Psoas muscle (tissue), 8 donors: ENCODE measurements around the gene CHCHD6. TPM values are rescaled to one million over a fixed set of nuclear protein-coding genes. Genes with fewer than 3 reads are reported as not detected.

ENCODE experiments used
- ATAC-seq, 4 donors: fragments of 200-7000 bp; cut with Tn5 transposase; one replicate each; pipeline ENCODE4 v1.9.1; 2020; ENCODE audit warnings: moderate library complexity in 3 of 4, mild to moderate bottlenecking in 2 of 4
- DNase-seq, 2 donors: peaks; one replicate each; pipeline ENCODE4 v3.0.0-alpha.2; 2020
- H3K27ac ChIP-seq: fragments of 200-600 bp; one replicate; pipeline ENCODE4 v1.8.0; 2022
- H3K27me3 ChIP-seq, 3 donors: fragments of 200-600 bp in 1 of 3; one replicate each; pipeline versions ENCODE4 v1.6.1 to v1.8.0; 2013 to 2022; ENCODE audit warnings: low read length in 2 of 3, mild to moderate bottlenecking in 2 of 3, moderate library complexity in 1 of 3; ENCODE audit not compliant: insufficient read depth in 3 of 3
- H3K36me3 ChIP-seq, 2 donors: fragments of 200-600 bp in 1 of 2; one replicate each; pipeline versions ENCODE4 v1.6.1 to v1.8.0; 2013 to 2022; ENCODE audit warnings: low read depth in 1 of 2, mild to moderate bottlenecking in 1 of 2, moderate library complexity in 1 of 2; ENCODE audit not compliant: insufficient read depth in 1 of 2
- H3K4me1 ChIP-seq: fragments of 200-600 bp; one replicate; pipeline ENCODE4 v1.8.0; 2022
- H3K4me3 ChIP-seq: fragments of 200-600 bp; one replicate; pipeline ENCODE4 v1.8.0; 2022; ENCODE audit warnings: mild to moderate bottlenecking
- H3K9me3 ChIP-seq: fragments of 200-600 bp; one replicate; pipeline ENCODE4 v1.8.0; 2022
- WGBS, 3 donors: extraction: QIAGEN DNeasy Blood & Tissue Kit; methylation state at CpG; one replicate each; pipeline versions ENCODE4 v1.1.6 to v1.1.7; 2013; 5-methylcytosine and 5-hydroxymethylcytosine counted together
- intact Hi-C, 2 donors: fragments of 100-400 bp; cut with DNase I; formaldehyde crosslinking; loops; one replicate each; pipeline versions ENCODE4 v1.11.0 to v1.14.2; 2022
- polyA plus RNA-seq, 3 donors: library from polyadenylated mRNA; stranded (reverse); fragments of 200-250 nt; gene quantifications; one replicate each; pipeline ENCODE4 v1.2.3, GENCODE V29; 2013
- total RNA-seq, 4 donors: library from RNA; stranded (reverse); fragmentation: NEBNext Ultra II Directional in 2 of 4; extraction: Animal tissue kit (Norgen Biotek cat#: 25700) in 2 of 4; gene quantifications; one replicate each; pipeline versions ENCODE4 v1.2.1 to v1.2.4, GENCODE V29; 2021 to 2023
- TF ChIP-seq, protein P1 (sequence below): fragments of 200-600 bp; IDR thresholded peaks from one replicate; pipeline ENCODE4 v1.8.0; 2022; ENCODE audit warnings: antibody characterized with exemption
- donor health status: healthy with polysubstance abuse.
- donor health status: DM: no; HTN: no; CAD: no; lungs with moderate emphysema.
- donor health status: Bipolar disorder and iron deficiency.
- donor health status: healthy.
- donor health status: DM: yes; HTN: yes; CAD: no.
- donor health status: DM: no; HTN: no; CAD: no.
- donor health status: DM: no; HTN: no; CAD: no.
- donor health status: DM: yes; HTN: yes; CAD: no.

CHCHD6 gene
- total and polyA plus RNA-seq, 7 donors, result 2.4 to 13.8 (median 3.5) TPM

DNA sequence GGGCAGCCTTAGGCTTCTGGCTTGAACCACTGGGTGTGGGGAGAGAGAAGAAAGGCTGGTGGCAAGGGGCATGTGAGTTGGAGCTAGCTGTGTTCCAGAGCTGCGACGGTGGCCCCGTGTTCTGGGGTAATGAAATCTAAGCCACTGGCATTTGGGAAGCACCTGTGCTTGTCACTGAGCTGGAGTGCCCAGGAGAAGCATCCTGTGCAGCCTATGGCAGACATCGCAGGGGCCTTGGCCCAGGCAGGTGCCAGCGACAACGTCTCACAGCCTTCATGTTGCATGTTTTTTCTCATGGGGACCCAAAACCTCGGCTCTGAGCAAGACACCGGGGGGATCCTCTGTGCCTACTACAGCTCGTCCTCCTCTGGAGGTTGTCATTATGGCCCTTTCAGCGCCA lies 187.8 kb downstream of the CHCHD6 start:
- intact Hi-C loops, result loop anchor here in 1 of 2 donors (5.0 kb wide), 1 partner anchor 139 kb away; no protein-coding TSS in a partner anchor
- Histone ChIP-seq H3K9me3 (no peaks in the 10 kb centered on the region), H3K4me1 (peaks cover 26% of the 10 kb centered on the region), H3K27me3 (no peaks in the 10 kb centered on the region), H3K36me3 (no peaks in the 10 kb centered on the region), H3K27ac (peak overlapping the region; percentile 82), H3K4me3 (no peak overlapping the region)
- DNase-seq, result no peak
- ATAC-seq, result peak; percentile 54 to 71 (median 62)
- WGBS, 3 donors, result 42 to 61% (median 52%) methylated on average over 10 of the region's 10 CpGs
- TF ChIP-seq, protein P1, sequence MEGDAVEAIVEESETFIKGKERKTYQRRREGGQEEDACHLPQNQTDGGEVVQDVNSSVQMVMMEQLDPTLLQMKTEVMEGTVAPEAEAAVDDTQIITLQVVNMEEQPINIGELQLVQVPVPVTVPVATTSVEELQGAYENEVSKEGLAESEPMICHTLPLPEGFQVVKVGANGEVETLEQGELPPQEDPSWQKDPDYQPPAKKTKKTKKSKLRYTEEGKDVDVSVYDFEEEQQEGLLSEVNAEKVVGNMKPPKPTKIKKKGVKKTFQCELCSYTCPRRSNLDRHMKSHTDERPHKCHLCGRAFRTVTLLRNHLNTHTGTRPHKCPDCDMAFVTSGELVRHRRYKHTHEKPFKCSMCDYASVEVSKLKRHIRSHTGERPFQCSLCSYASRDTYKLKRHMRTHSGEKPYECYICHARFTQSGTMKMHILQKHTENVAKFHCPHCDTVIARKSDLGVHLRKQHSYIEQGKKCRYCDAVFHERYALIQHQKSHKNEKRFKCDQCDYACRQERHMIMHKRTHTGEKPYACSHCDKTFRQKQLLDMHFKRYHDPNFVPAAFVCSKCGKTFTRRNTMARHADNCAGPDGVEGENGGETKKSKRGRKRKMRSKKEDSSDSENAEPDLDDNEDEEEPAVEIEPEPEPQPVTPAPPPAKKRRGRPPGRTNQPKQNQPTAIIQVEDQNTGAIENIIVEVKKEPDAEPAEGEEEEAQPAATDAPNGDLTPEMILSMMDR, result no peak

DNA sequence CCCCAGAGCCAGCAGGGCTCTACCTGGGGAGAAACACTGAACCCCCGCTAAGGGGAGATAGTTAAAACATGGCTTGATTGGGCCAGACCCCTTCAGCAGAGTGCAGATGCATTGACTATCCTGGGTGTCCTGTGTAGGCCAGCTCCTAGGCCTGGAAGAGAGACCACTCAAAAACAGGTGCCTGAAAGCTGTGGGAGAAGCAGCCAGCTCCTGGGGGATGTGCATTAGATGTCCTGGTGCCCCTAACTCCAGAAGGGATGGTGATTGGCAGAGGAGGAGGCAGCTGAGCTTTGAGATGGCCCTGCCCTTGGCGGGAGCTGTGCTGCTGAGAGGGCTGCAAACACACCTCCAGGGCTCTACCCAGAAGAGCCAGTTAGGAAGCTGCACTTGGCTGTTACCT lies 189.6 kb downstream of the CHCHD6 start:
- no peak for ATAC-seq
- intact Hi-C loops, result loop anchor here in 1 of 2 donors (5.0 kb wide), 1 partner anchor 141 kb away; no protein-coding TSS in a partner anchor
- peak overlapping the region; percentile 82 for H3K27ac ChIP-seq
- WGBS, 3 donors, result 91 to 96% (median 93%) methylated on average over 2 of the region's 2 CpGs
- H3K36me3 ChIP-seq, result no peaks in the 10 kb centered on the region
- no peak for DNase-seq
- peaks cover 32% of the 10 kb centered on the region for H3K4me1 ChIP-seq
- H3K4me3 ChIP-seq, result no peak overlapping the region
- no peaks in the 10 kb centered on the region for H3K9me3 ChIP-seq
- no peaks in the 10 kb centered on the region for H3K27me3 ChIP-seq
- TF ChIP-seq, protein P1, result no peak

DNA sequence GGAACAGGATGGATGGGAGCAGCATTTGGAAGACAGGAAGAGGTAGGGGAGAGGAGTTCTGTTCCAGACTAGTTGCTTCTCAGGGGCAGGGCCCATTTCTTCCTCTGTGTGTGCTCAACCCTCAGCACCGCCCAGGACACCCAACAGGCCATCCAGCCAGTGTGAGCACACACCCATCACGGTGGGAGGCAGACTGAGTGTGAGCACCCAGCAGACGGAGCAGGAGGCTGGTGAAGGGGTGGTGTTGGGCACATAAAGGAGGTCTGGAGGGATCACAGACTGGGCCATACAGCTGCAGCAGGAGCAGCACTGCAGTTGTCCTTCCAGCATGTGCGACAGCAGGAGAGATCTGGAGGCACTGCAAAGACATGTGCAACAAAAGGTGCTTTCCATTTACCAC lies 190.4 kb downstream of the CHCHD6 start:
- H3K4me3 ChIP-seq, result no peak overlapping the region
- H3K27ac ChIP-seq, result peak overlapping the region; percentile 82
- peaks cover 32% of the 10 kb centered on the region for H3K4me1 ChIP-seq
- H3K36me3 ChIP-seq, result no peaks in the 10 kb centered on the region
- intact Hi-C loops, result loop anchor here in 1 of 2 donors (5.0 kb wide), 1 partner anchor 142 kb away; no protein-coding TSS in a partner anchor
- TF ChIP-seq, protein P1, result no peak
- no peaks in the 10 kb centered on the region for H3K27me3 ChIP-seq
- 92 to 94% (median 94%) methylated on average over 4 of the region's 4 CpGs for WGBS, 3 donors
- ATAC-seq, result no peak
- no peak for DNase-seq
- H3K9me3 ChIP-seq, result no peaks in the 10 kb centered on the region

DNA sequence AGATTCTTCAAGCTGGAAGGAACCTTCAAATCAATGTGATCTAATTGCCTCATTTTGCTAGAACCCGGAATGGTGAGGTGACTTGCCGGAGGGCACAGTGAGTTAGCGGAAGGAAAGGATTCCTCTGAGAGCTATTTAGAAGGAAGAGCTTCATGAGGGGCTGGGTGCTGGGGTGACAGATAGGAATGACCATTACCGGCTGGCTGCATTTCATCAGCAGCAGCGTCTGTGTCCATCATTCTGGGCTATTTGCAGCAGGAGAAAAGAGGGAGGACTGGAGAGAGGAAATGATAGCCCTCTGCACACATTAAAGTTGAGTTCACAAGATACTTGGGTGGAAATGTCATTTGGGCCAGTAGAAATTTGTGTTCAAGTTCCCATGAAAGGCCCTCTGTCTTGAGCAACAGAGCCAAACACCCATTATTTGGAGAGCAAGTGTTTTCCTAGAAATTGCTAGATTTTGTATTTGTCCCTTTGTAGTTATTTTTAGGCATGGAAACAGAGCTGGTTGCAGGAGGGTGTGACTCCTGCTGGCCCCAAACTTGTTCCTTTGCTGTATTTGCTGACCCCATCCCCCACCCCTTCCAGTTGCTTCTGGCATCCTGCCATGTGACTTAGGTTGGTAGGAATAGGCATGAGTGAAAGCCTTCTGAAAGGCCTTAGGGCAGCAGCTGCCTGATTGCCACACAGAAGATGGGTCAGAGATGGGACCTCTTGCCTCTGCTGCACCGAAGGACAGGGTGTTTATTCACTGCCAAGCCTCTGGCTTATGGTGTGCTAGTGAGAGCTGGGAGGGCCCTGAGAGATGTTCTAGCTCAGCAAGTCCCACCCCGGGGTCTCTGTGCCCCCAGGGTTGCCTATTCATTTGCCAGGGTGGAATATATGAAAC lies 191.4 kb downstream of the CHCHD6 start:
- no peaks in the 10 kb centered on the region for H3K27me3 ChIP-seq
- 60 to 67% (median 60%) methylated on average over 7 of the region's 7 CpGs for WGBS, 3 donors
- intact Hi-C loops, result no loop called here
- H3K9me3 ChIP-seq, result no peaks in the 10 kb centered on the region
- H3K27ac ChIP-seq, result peak overlapping the region; percentile 82
- ATAC-seq, result peak; percentile 43 to 82 (median 66)
- no peak overlapping the region for H3K4me3 ChIP-seq
- DNase-seq, result no peak
- H3K36me3 ChIP-seq, result no peaks in the 10 kb centered on the region
- peaks cover 32% of the 10 kb centered on the region for H3K4me1 ChIP-seq
- TF ChIP-seq, protein P1, result no peak
